HEK293 (cell line): ENCODE data around the gene TRAT1.

Experiments
- CTCF ChIA-PET: fragments of 350-600 bp; formaldehyde crosslinking; extraction: SDS; loops from one replicate; lab custom pipeline; 2021; ENCODE audit warnings: antibody characterized with exemption; lab: Yijun Ruan, JAX
- POLR2A ChIA-PET: fragments of 300-600 bp; formaldehyde crosslinking; extraction: SDS; loops from one replicate; lab custom pipeline; 2020; ENCODE audit warnings: antibody characterized with exemption, inconsistent platforms; lab: Yijun Ruan, JAX
- H3K27ac ChIP-seq: fragments of 200-500 bp; sonication (Bioruptor generic); 2 replicates; pipeline ENCODE4 v1.5.1; 2014; ENCODE audit warnings: low read depth, low read length, control low read depth, inconsistent platforms; ENCODE audit errors: extremely low read depth
- H3K36me3 ChIP-seq, 2 experiments: fragments of 200-500 bp in 1 of 2; sonication (Bioruptor generic) in 1 of 2; 1 replicate in 1 of 2; 2 replicates in 1 of 2; pipeline ENCODE4 v1.5.1; 2014 to 2017; ENCODE audit warnings: inconsistent platforms in 2 of 2, low read length in 2 of 2; ENCODE audit not compliant: control insufficient read depth in 2 of 2, insufficient read depth in 1 of 2
- H3K4me1 ChIP-seq: fragments of 200-500 bp; sonication (Bioruptor generic); 2 replicates; pipeline ENCODE4 v1.5.1; 2014; ENCODE audit warnings: mild to moderate bottlenecking, low read length, inconsistent platforms; ENCODE audit not compliant: control insufficient read depth, insufficient read depth
- H3K4me3 ChIP-seq: 2 replicates; pipeline ENCODE4 v1.5.1; 2011; ENCODE audit warnings: low read depth, mild to moderate bottlenecking, control low read depth, low read length, moderate library complexity
- H3K9me3 ChIP-seq: fragments of 200-500 bp; sonication (Bioruptor generic); 2 replicates; pipeline ENCODE4 v1.5.1; 2014; ENCODE audit warnings: low read depth, low read length, inconsistent platforms; ENCODE audit not compliant: control insufficient read depth, insufficient read depth
- GLI2 ChIP-seq: fragments of 450-650 bp; formaldehyde crosslinking; IDR thresholded peaks from 2 replicates; pipeline ENCODE4; 2017; ENCODE audit warnings: missing biosample characterization, missing genetic modification characterization, low read depth, borderline replicate concordance
- HOXA7 ChIP-seq: sonication (generic); formaldehyde crosslinking; IDR thresholded peaks from 2 replicates; pipeline ENCODE4 v1.8.1; 2022; ENCODE audit warnings: missing genetic modification reagents, borderline replicate concordance
- KLF10 ChIP-seq: fragments of 450-650 bp; IDR thresholded peaks from 2 replicates; pipeline ENCODE4 v1.5.1; 2018; ENCODE audit warnings: missing biosample characterization, mild to moderate bottlenecking, missing genetic modification characterization
- OVOL3 ChIP-seq: fragments of 450-650 bp; formaldehyde crosslinking; IDR thresholded peaks from 2 replicates; pipeline ENCODE4 v1.5.1; 2016; ENCODE audit warnings: missing biosample characterization, missing genetic modification characterization
- SCRT2 ChIP-seq: fragments of 450-650 bp; formaldehyde crosslinking; IDR thresholded peaks from 2 replicates; pipeline ENCODE4 v1.5.1; 2016; ENCODE audit warnings: missing biosample characterization, missing genetic modification characterization
- WT1 ChIP-seq: fragments of 450-650 bp; formaldehyde crosslinking; IDR thresholded peaks from 2 replicates; pipeline ENCODE4 v1.5.1; 2016; ENCODE audit warnings: missing biosample characterization, missing genetic modification characterization
- YY2 ChIP-seq: fragments of 450-650 bp; formaldehyde crosslinking; IDR thresholded peaks from 2 replicates; pipeline ENCODE4 v1.5.1; 2016; ENCODE audit warnings: missing biosample characterization, missing genetic modification characterization
- ZBTB1 ChIP-seq: fragments of 450-650 bp; formaldehyde crosslinking; IDR thresholded peaks from 2 replicates; pipeline ENCODE4 v1.5.1; 2016; ENCODE audit warnings: missing biosample characterization, missing genetic modification characterization
- ZFP69B ChIP-seq: fragments of 450-650 bp; formaldehyde crosslinking; IDR thresholded peaks from 2 replicates; pipeline ENCODE4 v1.5.1; 2016; ENCODE audit warnings: missing biosample characterization, missing genetic modification characterization
- ZNF23 ChIP-seq: fragments of 450-650 bp; formaldehyde crosslinking; IDR thresholded peaks from 2 replicates; pipeline ENCODE4 v1.5.1; 2016; ENCODE audit warnings: missing biosample characterization, missing genetic modification characterization, borderline replicate concordance
- ZNF248 ChIP-seq: fragments of 450-650 bp; formaldehyde crosslinking; IDR thresholded peaks from 2 replicates; pipeline ENCODE4 v1.5.1; 2017; ENCODE audit warnings: missing biosample characterization, missing genetic modification characterization
- ZNF266 ChIP-seq: fragments of 450-650 bp; formaldehyde crosslinking; IDR thresholded peaks from 2 replicates; pipeline ENCODE4 v1.5.1; 2016; ENCODE audit warnings: missing biosample characterization, missing genetic modification characterization, low read depth
- ZNF48 ChIP-seq: fragments of 450-650 bp; formaldehyde crosslinking; IDR thresholded peaks from 2 replicates; pipeline ENCODE4 v1.5.1; 2016; ENCODE audit warnings: missing biosample characterization, missing genetic modification characterization
- ZNF510 ChIP-seq: fragments of 450-650 bp; formaldehyde crosslinking; IDR thresholded peaks from 2 replicates; pipeline ENCODE4 v1.5.1; 2018; ENCODE audit warnings: mild to moderate bottlenecking, missing genetic modification characterization, missing biosample characterization; ENCODE audit not compliant: insufficient replicate concordance
- ZNF555 ChIP-seq: fragments of 450-650 bp; formaldehyde crosslinking; conservative IDR thresholded peaks from 2 replicates; pipeline ENCODE4 v1.5.1; 2017; ENCODE audit warnings: missing biosample characterization, mild to moderate bottlenecking, missing genetic modification characterization, inconsistent platforms
- ZNF558 ChIP-seq: fragments of 450-650 bp; formaldehyde crosslinking; IDR thresholded peaks from 2 replicates; pipeline ENCODE4 v1.5.1; 2016; ENCODE audit warnings: missing biosample characterization, missing genetic modification characterization
- ZNF610 ChIP-seq: fragments of 450-650 bp; formaldehyde crosslinking; IDR thresholded peaks from 2 replicates; pipeline ENCODE4 v1.5.1; 2016; ENCODE audit warnings: missing biosample characterization, missing genetic modification characterization, borderline replicate concordance
- ZNF626 ChIP-seq: fragments of 450-650 bp; sonication (Bioruptor Pico); formaldehyde crosslinking; IDR thresholded peaks from 2 replicates; pipeline ENCODE4 v1.5.1; 2018; ENCODE audit warnings: missing biosample characterization, missing genetic modification characterization, inconsistent platforms
- ZNF677 ChIP-seq: fragments of 450-650 bp; IDR thresholded peaks from 2 replicates; pipeline ENCODE4 v1.5.0; 2018; ENCODE audit warnings: missing biosample characterization, mild to moderate bottlenecking, missing genetic modification characterization, moderate library complexity
- ZNF768 ChIP-seq: fragments of 450-650 bp; formaldehyde crosslinking; IDR thresholded peaks from 2 replicates; pipeline ENCODE4 v1.5.1; 2018; ENCODE audit warnings: missing biosample characterization, mild to moderate bottlenecking, missing genetic modification characterization
- ZNF785 ChIP-seq: fragments of 450-650 bp; formaldehyde crosslinking; IDR thresholded peaks from 2 replicates; pipeline ENCODE4 v1.5.1; 2016; ENCODE audit warnings: missing biosample characterization, missing genetic modification characterization
- ZNF792 ChIP-seq: fragments of 450-650 bp; formaldehyde crosslinking; IDR thresholded peaks from 2 replicates; pipeline ENCODE4 v1.5.1; 2016; ENCODE audit warnings: missing biosample characterization, missing genetic modification characterization
- ZXDB ChIP-seq: fragments of 450-650 bp; formaldehyde crosslinking; IDR thresholded peaks from 2 replicates; pipeline ENCODE4 v1.5.1; 2016; ENCODE audit warnings: missing biosample characterization, missing genetic modification characterization
- TF ChIP-seq, protein P1 (sequence below): fragments of 450-650 bp; formaldehyde crosslinking; IDR thresholded peaks from 2 replicates; pipeline ENCODE4 v1.5.1; 2016; ENCODE audit warnings: missing biosample characterization, missing genetic modification characterization
- TF ChIP-seq, protein P2 (sequence below): fragments of 450-650 bp; formaldehyde crosslinking; IDR thresholded peaks from 2 replicates; pipeline ENCODE4 v1.5.1; 2016; ENCODE audit warnings: missing biosample characterization, missing genetic modification characterization
- TF ChIP-seq, protein P3 (sequence below): fragments of 450-650 bp; formaldehyde crosslinking; IDR thresholded peaks from 2 replicates; pipeline ENCODE4 v1.5.1; 2016; ENCODE audit warnings: missing biosample characterization, missing genetic modification characterization
- TF ChIP-seq, protein P4 (sequence below): fragments of 450-650 bp; formaldehyde crosslinking; IDR thresholded peaks from 2 replicates; pipeline ENCODE4 v1.5.1; 2016; ENCODE audit warnings: missing biosample characterization, missing genetic modification characterization

Gene TRAT1, protein sequence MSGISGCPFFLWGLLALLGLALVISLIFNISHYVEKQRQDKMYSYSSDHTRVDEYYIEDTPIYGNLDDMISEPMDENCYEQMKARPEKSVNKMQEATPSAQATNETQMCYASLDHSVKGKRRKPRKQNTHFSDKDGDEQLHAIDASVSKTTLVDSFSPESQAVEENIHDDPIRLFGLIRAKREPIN

DNA sequence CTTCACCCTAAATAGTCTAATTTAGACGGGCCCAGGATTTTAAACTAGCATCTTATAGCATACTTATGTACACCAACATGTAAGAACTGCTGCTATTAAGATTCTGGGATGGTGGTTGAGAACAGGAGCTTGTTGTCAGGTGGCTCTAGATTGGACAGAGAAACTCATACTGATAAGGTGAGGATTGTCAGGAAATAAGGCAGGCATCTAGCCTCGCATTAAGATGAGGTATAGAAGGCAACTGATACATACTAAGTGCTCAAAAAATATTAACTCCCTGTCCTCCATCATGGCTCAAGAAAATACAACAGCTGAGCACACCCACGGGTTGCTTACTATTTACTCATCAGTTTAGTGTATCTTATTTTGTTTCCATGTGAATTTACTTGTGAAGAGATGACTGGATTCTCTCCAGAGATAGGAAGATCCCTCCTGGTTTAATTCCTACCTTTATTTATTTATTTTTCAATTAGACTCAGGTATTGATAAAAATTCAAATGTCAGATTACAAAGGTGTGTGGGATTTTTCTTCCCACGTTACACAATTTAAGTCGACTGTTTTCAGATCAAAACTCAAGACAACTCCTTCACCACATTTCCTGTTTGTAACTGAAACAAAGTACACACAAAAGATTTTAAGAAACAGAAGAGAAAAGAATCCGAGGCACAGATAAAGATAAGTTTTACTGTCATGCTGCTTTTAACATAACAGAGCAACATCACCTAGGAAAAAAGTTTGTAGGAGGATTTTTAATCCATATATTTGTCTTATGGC is at the start of gene TRAT1:
Gene TRAT1 (plus strand): TSS at position 664 of the 775 bp plus-strand sequence. CDS start 142 bp downstream, outside the sequence.
- CTCF ChIA-PET: no interaction called here
- POLR2A ChIA-PET: no interaction called here
- Histone ChIP-seq H3K27ac (no peak within 1 kb of the TSS), H3K4me3 (no peak within 1 kb of the TSS), H3K9me3 (no peaks in the 10 kb centered on the region), H3K4me1 (0 out of 2 replicates have a peak, but pooled peaks cover 2% of the 10 kb centered on the region), H3K36me3 (no peaks in the 10 kb centered on the region)
- TF ChIP-seq ZNF248 (tag by site-specific recombination) (no peak), ZNF677 (no peak), ZNF266 (tag by site-specific recombination) (no peak), ZFP69B (tag by site-specific recombination) (no peak), ZNF555 (no peak), ZNF626 (tag by site-specific recombination) (no peak), ZNF768 (no peak), YY2 (tag by site-specific recombination) (no peak), ZNF610 (tag by site-specific recombination) (no peak), WT1 (no peak), HOXA7 (CRISPR knock-in tag) (no peak), ZBTB1 (tag by site-specific recombination) (no peak), ZNF510 (tag by site-specific recombination) (no peak)
- TF ChIP-seq, protein P1, sequence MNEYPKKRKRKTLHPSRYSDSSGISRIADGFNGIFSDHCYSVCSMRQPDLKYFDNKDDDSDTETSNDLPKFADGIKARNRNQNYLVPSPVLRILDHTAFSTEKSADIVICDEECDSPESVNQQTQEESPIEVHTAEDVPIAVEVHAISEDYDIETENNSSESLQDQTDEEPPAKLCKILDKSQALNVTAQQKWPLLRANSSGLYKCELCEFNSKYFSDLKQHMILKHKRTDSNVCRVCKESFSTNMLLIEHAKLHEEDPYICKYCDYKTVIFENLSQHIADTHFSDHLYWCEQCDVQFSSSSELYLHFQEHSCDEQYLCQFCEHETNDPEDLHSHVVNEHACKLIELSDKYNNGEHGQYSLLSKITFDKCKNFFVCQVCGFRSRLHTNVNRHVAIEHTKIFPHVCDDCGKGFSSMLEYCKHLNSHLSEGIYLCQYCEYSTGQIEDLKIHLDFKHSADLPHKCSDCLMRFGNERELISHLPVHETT (tag by site-specific recombination): no peak
- TF ChIP-seq, protein P2, sequence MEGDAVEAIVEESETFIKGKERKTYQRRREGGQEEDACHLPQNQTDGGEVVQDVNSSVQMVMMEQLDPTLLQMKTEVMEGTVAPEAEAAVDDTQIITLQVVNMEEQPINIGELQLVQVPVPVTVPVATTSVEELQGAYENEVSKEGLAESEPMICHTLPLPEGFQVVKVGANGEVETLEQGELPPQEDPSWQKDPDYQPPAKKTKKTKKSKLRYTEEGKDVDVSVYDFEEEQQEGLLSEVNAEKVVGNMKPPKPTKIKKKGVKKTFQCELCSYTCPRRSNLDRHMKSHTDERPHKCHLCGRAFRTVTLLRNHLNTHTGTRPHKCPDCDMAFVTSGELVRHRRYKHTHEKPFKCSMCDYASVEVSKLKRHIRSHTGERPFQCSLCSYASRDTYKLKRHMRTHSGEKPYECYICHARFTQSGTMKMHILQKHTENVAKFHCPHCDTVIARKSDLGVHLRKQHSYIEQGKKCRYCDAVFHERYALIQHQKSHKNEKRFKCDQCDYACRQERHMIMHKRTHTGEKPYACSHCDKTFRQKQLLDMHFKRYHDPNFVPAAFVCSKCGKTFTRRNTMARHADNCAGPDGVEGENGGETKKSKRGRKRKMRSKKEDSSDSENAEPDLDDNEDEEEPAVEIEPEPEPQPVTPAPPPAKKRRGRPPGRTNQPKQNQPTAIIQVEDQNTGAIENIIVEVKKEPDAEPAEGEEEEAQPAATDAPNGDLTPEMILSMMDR: no peak

DNA sequence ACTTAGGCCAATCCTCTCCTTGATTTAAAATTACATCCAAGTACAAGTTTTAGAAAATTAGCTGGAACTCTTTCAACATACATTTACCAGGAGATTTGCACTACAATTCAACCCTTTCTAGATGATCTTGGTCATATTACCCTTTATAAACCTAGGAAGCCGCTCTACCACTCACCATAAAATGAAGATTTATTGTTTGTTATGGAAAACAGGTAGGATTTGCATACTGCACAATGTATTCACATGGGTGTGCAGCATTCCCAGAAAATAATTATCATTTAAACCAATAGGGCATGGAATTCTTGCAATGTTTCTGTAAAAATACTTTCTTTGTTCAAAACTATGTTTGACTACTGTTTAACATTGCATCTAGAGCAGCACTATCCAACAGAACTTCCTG is 46.9 kb upstream of the TRAT1 start:
- ChIA-PET POLR2A (no interaction called here), CTCF (no interaction called here)
- no peak overlapping the region for H3K27ac ChIP-seq
- TF ChIP-seq ZNF785 (tag by site-specific recombination) (no peak), OVOL3 (no peak), ZNF792 (no peak), ZXDB (no peak), KLF10 (tag by site-specific recombination) (no peak), ZNF555 (no peak), ZNF558 (tag by site-specific recombination) (no peak), GLI2 (tag by site-specific recombination) (no peak), ZNF48 (tag by site-specific recombination) (no peak), SCRT2 (tag by site-specific recombination) (no peak), ZNF23 (tag by site-specific recombination) (no peak)
- TF ChIP-seq, protein P3, sequence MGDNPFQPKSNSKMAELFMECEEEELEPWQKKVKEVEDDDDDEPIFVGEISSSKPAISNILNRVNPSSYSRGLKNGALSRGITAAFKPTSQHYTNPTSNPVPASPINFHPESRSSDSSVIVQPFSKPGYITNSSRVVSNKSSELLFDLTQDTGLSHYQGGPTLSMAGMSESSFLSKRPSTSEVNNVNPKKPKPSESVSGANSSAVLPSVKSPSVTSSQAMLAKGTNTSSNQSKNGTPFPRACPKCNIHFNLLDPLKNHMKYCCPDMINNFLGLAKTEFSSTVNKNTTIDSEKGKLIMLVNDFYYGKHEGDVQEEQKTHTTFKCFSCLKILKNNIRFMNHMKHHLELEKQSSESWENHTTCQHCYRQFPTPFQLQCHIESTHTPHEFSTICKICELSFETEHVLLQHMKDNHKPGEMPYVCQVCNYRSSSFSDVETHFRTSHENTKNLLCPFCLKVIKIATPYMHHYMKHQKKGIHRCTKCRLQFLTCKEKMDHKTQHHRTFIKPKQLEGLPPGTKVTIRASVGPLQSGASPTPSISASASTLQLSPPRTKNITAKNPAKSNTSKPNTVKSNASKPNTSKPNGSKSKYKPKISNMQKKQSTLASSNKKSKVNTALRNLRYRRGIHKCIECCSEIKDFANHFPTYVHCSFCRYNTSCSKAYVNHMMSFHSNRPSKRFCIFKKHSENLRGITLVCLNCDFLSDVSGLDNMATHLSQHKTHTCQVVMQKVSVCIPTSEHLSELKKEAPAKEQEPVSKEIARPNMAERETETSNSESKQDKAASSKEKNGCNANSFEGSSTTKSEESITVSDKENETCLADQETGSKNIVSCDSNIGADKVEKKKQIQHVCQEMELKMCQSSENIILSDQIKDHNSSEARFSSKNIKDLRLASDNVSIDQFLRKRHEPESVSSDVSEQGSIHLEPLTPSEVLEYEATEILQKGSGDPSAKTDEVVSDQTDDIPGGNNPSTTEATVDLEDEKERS: no peak
- TF ChIP-seq, protein P4, sequence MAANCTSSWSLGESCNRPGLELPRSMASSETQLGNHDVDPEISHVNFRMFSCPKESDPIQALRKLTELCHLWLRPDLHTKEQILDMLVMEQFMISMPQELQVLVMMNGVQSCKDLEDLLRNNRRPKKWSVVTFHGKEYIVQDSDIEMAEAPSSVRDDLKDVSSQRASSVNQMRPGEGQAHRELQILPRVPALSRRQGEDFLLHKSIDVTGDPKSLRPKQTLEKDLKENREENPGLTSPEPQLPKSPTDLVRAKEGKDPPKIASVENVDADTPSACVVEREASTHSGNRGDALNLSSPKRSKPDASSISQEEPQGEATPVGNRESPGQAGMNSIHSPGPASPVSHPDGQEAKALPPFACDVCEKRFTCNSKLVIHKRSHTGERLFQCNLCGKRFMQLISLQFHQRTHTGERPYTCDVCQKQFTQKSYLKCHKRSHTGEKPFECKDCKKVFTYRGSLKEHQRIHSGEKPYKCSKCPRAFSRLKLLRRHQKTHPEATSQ (tag by site-specific recombination): no peak

More for the DNA sequence above, 46.9 kb upstream of the TRAT1 start:
- no peak overlapping the region for H3K4me3 ChIP-seq
- H3K4me1 ChIP-seq: no peaks in the 10 kb centered on the region
- no peaks in the 10 kb centered on the region for H3K9me3 ChIP-seq
- no peaks in the 10 kb centered on the region for H3K36me3 ChIP-seq
